ENCODE results near the gene NUDT21. TPM values are rescaled to one million over a fixed set of nuclear protein-coding genes. Genes with fewer than 3 reads are reported as not detected.

NUDT21 gene
- total and polyA plus RNA-seq, 2 of the 4 experiments (the other 2 are of a cell fraction), result 52.4 to 166 TPM

DNA sequence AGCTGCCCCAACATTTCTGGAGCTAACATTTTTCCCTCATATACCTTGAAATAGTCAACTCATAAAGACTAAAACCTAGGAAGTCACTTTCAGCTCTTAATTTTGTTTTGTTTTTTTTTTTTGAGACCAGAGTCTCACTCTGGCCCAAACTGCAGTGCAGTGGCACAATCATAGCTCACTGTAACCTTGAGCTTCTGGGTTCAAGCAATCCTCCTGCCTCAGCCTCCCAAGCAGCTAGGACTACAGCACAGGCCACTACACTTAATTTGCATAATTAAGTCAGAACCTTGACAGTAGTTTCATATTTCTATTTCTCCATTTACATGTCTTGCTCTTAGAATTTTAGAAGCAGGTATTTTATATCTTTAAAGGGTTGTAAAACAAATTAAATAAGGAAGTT lies 30.5 kb downstream of the NUDT21 start:
- BruUV-seq (replicated peaks), result no TSS peak
- Histone ChIP-seq H2BK20ac (ENCODE audit: low read depth, low read length) (no peak overlapping the region), H3K56ac (ENCODE audit: extremely low read depth, insufficient read depth, low read length) (no peak overlapping the region), H2AK5ac (ENCODE audit: low read depth, low read length) (no peak overlapping the region), H3K4me2 (ENCODE audit: low read depth, low read length) (no peak overlapping the region), H3K9me3 (ENCODE audit: control insufficient read depth, insufficient read depth, low read length) (no peaks in the 10 kb centered on the region), H2AK9ac (replicated peaks; ENCODE audit: low read depth, low read length, poor library complexity) (no peak overlapping the region), H3K14ac (replicated peaks; ENCODE audit: low read depth, low read length) (no peak overlapping the region), H3K36me3 (ENCODE audit: control insufficient read depth, insufficient read depth, low read length) (no peaks in the 10 kb centered on the region), H3K4me1 (ENCODE audit: control insufficient read depth, insufficient read depth, low read length) (peaks cover 16% of the 10 kb centered on the region), H3K79me1 (ENCODE audit: low read depth in 1 of 2, low read length in 2 of 2) (peaks cover 11 to 66% of the 10 kb centered on the region in 2 experiments), H4K8ac (ENCODE audit: low read depth in 2 of 2, low read length in 2 of 2) (no peak overlapping the region), H2BK5ac (ENCODE audit: low read depth, low read length, poor library complexity, severe bottlenecking) (no peak overlapping the region), H3K27me3 (ENCODE audit: control insufficient read depth, insufficient read depth, low read length) (no peaks in the 10 kb centered on the region), H3K4ac (ENCODE audit: low read depth, low read length) (no peak overlapping the region), H2BK120ac (ENCODE audit: low read depth, low read length) (no peak overlapping the region), H3K9ac (ENCODE audit: low read depth, low read length) (no peak overlapping the region), H4K20me1 (ENCODE audit: insufficient read depth, low read length) (peaks cover 52% of the 10 kb centered on the region), H3K23ac (ENCODE audit: low read depth, low read length) (no peak overlapping the region), H4K5ac (ENCODE audit: low read depth, low read length) (no peak overlapping the region), H2BK15ac (ENCODE audit: low read depth, low read length) (no peak overlapping the region), H4K91ac (ENCODE audit: insufficient read depth, low read depth, low read length) (no peak overlapping the region), H3K27ac (ENCODE audit: insufficient read depth, low read length) (no peak overlapping the region), H2AFZ (replicated peaks; ENCODE audit: low read length, poor library complexity) (no peak overlapping the region), H3K18ac (ENCODE audit: low read depth, low read length) (no peak overlapping the region), H3K4me3 (ENCODE audit: insufficient read depth, low read depth, low read length) (no peak overlapping the region), H3K9me1 (ENCODE audit: insufficient read depth, low read length) (peaks cover 20% of the 10 kb centered on the region)
- TF ChIP-seq ELK1 (IDR thresholded peaks at IDR 0.05; ENCODE audit: borderline replicate concordance, low read depth, low read length) (no peak), NFE2L2 (IDR thresholded peaks at IDR 0.05; ENCODE audit: low read depth, low read length) (no peak), RAD21 (IDR thresholded peaks at IDR 0.05; ENCODE audit: low read length) (no peak), RFX5 (IDR thresholded peaks at IDR 0.05; ENCODE audit: low read depth, low read length) (no peak), MAFK (IDR thresholded peaks at IDR 0.05; ENCODE audit: low read depth, low read length) (no peak), MXI1 (IDR thresholded peaks at IDR 0.05; ENCODE audit: borderline replicate concordance, low read depth, low read length) (no peak), SMC3 (IDR thresholded peaks at IDR 0.05; ENCODE audit: low read depth, low read length) (no peak), FOS (IDR thresholded peaks at IDR 0.05; ENCODE audit: low read depth, low read length) (no peak), CEBPB (IDR thresholded peaks at IDR 0.05; ENCODE audit: low read depth, low read length) (no peak), POLR2A (IDR thresholded peaks at IDR 0.05; ENCODE audit: low read depth, low read length) (no peak), BHLHE40 (IDR thresholded peaks at IDR 0.05; ENCODE audit: low read depth, low read length) (no peak), MAZ (IDR thresholded peaks at IDR 0.05; ENCODE audit: borderline replicate concordance, low read depth, low read length) (no peak), RCOR1 (IDR thresholded peaks at IDR 0.05; ENCODE audit: insufficient replicate concordance, low read length) (no peak), CHD1 (IDR thresholded peaks at IDR 0.05; ENCODE audit: low read depth, low read length) (no peak), CTCF (conservative IDR thresholded peaks at IDR 0.05; ENCODE audit: low read depth, low read length) (no peak)
- TF ChIP-seq, protein P1, sequence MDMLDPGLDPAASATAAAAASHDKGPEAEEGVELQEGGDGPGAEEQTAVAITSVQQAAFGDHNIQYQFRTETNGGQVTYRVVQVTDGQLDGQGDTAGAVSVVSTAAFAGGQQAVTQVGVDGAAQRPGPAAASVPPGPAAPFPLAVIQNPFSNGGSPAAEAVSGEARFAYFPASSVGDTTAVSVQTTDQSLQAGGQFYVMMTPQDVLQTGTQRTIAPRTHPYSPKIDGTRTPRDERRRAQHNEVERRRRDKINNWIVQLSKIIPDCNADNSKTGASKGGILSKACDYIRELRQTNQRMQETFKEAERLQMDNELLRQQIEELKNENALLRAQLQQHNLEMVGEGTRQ (IDR thresholded peaks at IDR 0.05; ENCODE audit: low read depth, low read length), result no peak
- intact Hi-C loops (cut with micrococcal nuclease) (no loop called here), in situ Hi-C loops (cut with MboI; ENCODE audit: low sequenced_read_pairs) (no loop called here), dilution Hi-C loops (cut with HindIII; ENCODE audit: low sequenced_read_pairs, unreplicated experiment) (no loop called here)
- DNase-seq (no peak), ATAC-seq (ENCODE audit: low read depth) (no peak)
- ChIA-PET POLR2A (ENCODE audit: unreplicated experiment) (no interaction called here), CTCF (no interaction called here)

Measured in IMR-90 (cell line).